ENCODE measurements around the gene PSG4. TPM values are rescaled to one million over a fixed set of nuclear protein-coding genes. Genes with fewer than 3 reads are reported as not detected.
"Not testable (repeated sequence)": the region's sequence is repeated elsewhere in the genome, so short reads cannot be mapped to it uniquely, and the experiment has no call there.

Gene PSG4
- total and polyA plus RNA-seq, 2 of the 8 experiments (the other 6 are each of a cell fraction or from before 2014, with no cell fraction given), result not detected

GRCh38 chr19:43251428-43251827, 46.0 kb upstream of the PSG4 start:
- H4K20me1 ChIP-seq (replicated peaks in 1 of 2; ENCODE audit: control insufficient read depth in 1 of 2, insufficient read depth in 2 of 2, low read length in 2 of 2); H3K27ac ChIP-seq (ENCODE audit: low read depth, low read length); H4K5ac ChIP-seq (ENCODE audit: insufficient read length, low read depth, low read length); H3K18ac ChIP-seq (ENCODE audit: extremely low read depth, low read length); H2BK15ac ChIP-seq (ENCODE audit: low read length); H3K4me2 ChIP-seq (ENCODE audit: insufficient read depth in 1 of 2, low read depth in 2 of 2, low read length in 2 of 2); H3K36me3 ChIP-seq (ENCODE audit: control insufficient read depth in 2 of 4, insufficient read depth in 4 of 4, low read length in 3 of 4); H2BK12ac ChIP-seq (ENCODE audit: low read depth, low read length); DNase-seq (ENCODE audit: low read depth in 1 of 2, low spot score in 2 of 2); H3K4me1 ChIP-seq (replicated peaks in 1 of 4; ENCODE audit: control insufficient read depth in 3 of 4, insufficient read depth in 4 of 4, low read length in 3 of 4); POLR2A ChIA-PET (ENCODE audit: partially characterized antibody); H3K4me3 ChIP-seq (ENCODE audit: extremely low read depth in 1 of 4, insufficient read depth in 2 of 4, low read depth in 3 of 4, low read length in 4 of 4); H3K79me1 ChIP-seq (ENCODE audit: low read depth, low read length); H3K79me2 ChIP-seq (ENCODE audit: control insufficient read depth in 1 of 2, insufficient read depth in 2 of 2, low read length in 2 of 2); H3K14ac ChIP-seq (ENCODE audit: insufficient read length); CTCF ChIA-PET (ENCODE audit: partially characterized antibody); H3K23ac ChIP-seq (ENCODE audit: insufficient read length); H2AK5ac ChIP-seq (ENCODE audit: low read depth, low read length); H3K23me2 ChIP-seq (ENCODE audit: low read depth, low read length); H2AFZ ChIP-seq (ENCODE audit: low read length); H4K8ac ChIP-seq (ENCODE audit: extremely low read depth, insufficient read depth, low read length); H2BK120ac ChIP-seq (replicated peaks; ENCODE audit: low read depth, low read length); FAIRE-seq; H3K27me3 ChIP-seq (replicated peaks in 1 of 4; ENCODE audit: control insufficient read depth in 3 of 4, extremely low read depth in 1 of 4, insufficient read depth in 3 of 4, low read length in 3 of 4); H3K56ac ChIP-seq (replicated peaks; ENCODE audit: insufficient read length, low read depth, low read length); H2BK20ac ChIP-seq (ENCODE audit: low read length); H2BK5ac ChIP-seq (ENCODE audit: low read depth, low read length); H3K4ac ChIP-seq (replicated peaks; ENCODE audit: insufficient read length, low read depth, low read length); H3K9ac ChIP-seq (replicated peaks in 1 of 4; ENCODE audit: extremely low read depth in 1 of 4, low read depth in 3 of 4, low read length in 3 of 4); H4K91ac ChIP-seq (replicated peaks; ENCODE audit: insufficient read length, low read length): not testable (repeated sequence)
- WGBS, 2 experiments (ENCODE audit: extremely low coverage in 1 of 2, insufficient coverage in 1 of 2, insufficient read length in 1 of 2, insufficient replicate concordance in 2 of 2, low coverage in 1 of 2, low lambda C conversion rate in 2 of 2, missing lambda C conversion rate in 1 of 2), result 44% methylated on average over 1 of the region's 1 CpG; no CpG with 5 or more reads in 1 of the 2 experiments
- peaks cover 2 to 37% of the 10 kb centered on the region in 2 experiments; a peak in 3 of 4 replicates for H3K9me3 ChIP-seq (ENCODE audit: insufficient read depth in 2 of 2, low read depth in 1 of 2, low read length in 1 of 2)

- H3K9me3 ChIP-seq (ENCODE audit: insufficient read depth in 2 of 2, low read depth in 1 of 2, low read length in 1 of 2), result peaks cover 2 to 37% of the 10 kb centered on the region in 2 experiments; a peak in 3 of 4 replicates
- POLR2A ChIA-PET (ENCODE audit: partially characterized antibody); H3K4me3 ChIP-seq (ENCODE audit: extremely low read depth in 1 of 4, insufficient read depth in 2 of 4, low read depth in 3 of 4, low read length in 4 of 4); H4K8ac ChIP-seq (ENCODE audit: extremely low read depth, insufficient read depth, low read length); H2BK15ac ChIP-seq (ENCODE audit: low read length); FAIRE-seq; H3K9ac ChIP-seq (replicated peaks in 1 of 4; ENCODE audit: extremely low read depth in 1 of 4, low read depth in 3 of 4, low read length in 3 of 4); DNase-seq (ENCODE audit: low read depth in 1 of 2, low spot score in 2 of 2); H3K36me3 ChIP-seq (ENCODE audit: control insufficient read depth in 2 of 4, insufficient read depth in 4 of 4, low read length in 3 of 4); CTCF ChIA-PET (ENCODE audit: partially characterized antibody); H2BK5ac ChIP-seq (ENCODE audit: low read depth, low read length); H3K4me1 ChIP-seq (replicated peaks in 1 of 4; ENCODE audit: control insufficient read depth in 3 of 4, insufficient read depth in 4 of 4, low read length in 3 of 4); H3K23ac ChIP-seq (ENCODE audit: insufficient read length); H2AFZ ChIP-seq (ENCODE audit: low read length); H3K79me1 ChIP-seq (ENCODE audit: low read depth, low read length); H3K27ac ChIP-seq (ENCODE audit: low read depth, low read length); H3K18ac ChIP-seq (ENCODE audit: extremely low read depth, low read length); H4K5ac ChIP-seq (ENCODE audit: insufficient read length, low read depth, low read length); H3K14ac ChIP-seq (ENCODE audit: insufficient read length); H4K20me1 ChIP-seq (replicated peaks in 1 of 2; ENCODE audit: control insufficient read depth in 1 of 2, insufficient read depth in 2 of 2, low read length in 2 of 2); H3K4me2 ChIP-seq (ENCODE audit: insufficient read depth in 1 of 2, low read depth in 2 of 2, low read length in 2 of 2); H3K56ac ChIP-seq (replicated peaks; ENCODE audit: insufficient read length, low read depth, low read length); H3K23me2 ChIP-seq (ENCODE audit: low read depth, low read length); H2BK20ac ChIP-seq (ENCODE audit: low read length); H3K27me3 ChIP-seq (replicated peaks in 1 of 4; ENCODE audit: control insufficient read depth in 3 of 4, extremely low read depth in 1 of 4, insufficient read depth in 3 of 4, low read length in 3 of 4); H2AK5ac ChIP-seq (ENCODE audit: low read depth, low read length); H2BK12ac ChIP-seq (ENCODE audit: low read depth, low read length); H4K91ac ChIP-seq (replicated peaks; ENCODE audit: insufficient read length, low read length); H3K4ac ChIP-seq (replicated peaks; ENCODE audit: insufficient read length, low read depth, low read length); H3K79me2 ChIP-seq (ENCODE audit: control insufficient read depth in 1 of 2, insufficient read depth in 2 of 2, low read length in 2 of 2); H2BK120ac ChIP-seq (replicated peaks; ENCODE audit: low read depth, low read length): not testable (repeated sequence)
- WGBS, 2 experiments (ENCODE audit: extremely low coverage in 1 of 2, insufficient coverage in 1 of 2, insufficient read length in 1 of 2, insufficient replicate concordance in 2 of 2, low coverage in 1 of 2, low lambda C conversion rate in 2 of 2, missing lambda C conversion rate in 1 of 2), result 60% methylated on average over 5 of the region's 5 CpGs; no CpG with 5 or more reads in 1 of the 2 experiments
These were observed 44.9 kb upstream of the PSG4 start for GRCh38 chr19:43250296-43250695.
